GM12872 (cell line): ENCODE data around the gene NRCAM.

ENCODE experiments used
- TF ChIP-seq, protein P1 (sequence below): IDR thresholded peaks from 3 replicates; pipeline ENCODE4 v1.5.1; 2011; ENCODE audit warnings: low read depth, mild to moderate bottlenecking, low read length, moderate library complexity; ENCODE audit not compliant: insufficient read depth

NRCAM gene

DNA sequence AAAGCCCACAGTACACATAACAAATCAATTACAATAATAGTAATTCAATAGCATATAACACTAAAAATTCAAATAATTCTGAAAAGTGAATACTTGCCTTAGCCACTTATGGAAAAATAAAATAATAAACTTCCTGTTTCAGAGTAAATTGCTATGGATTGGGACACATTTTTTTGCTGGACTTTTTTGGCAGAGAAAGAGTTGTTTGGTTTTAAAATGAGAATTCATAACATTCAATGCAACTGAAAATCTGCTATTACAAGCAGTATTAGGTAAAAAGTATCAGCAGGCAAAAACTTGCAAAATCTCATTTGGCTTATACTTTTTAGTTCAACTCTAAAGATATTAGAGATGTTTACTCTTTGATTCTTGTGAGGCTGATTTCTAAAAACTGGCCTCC lies 141.7 kb downstream of the NRCAM start:
- TF ChIP-seq, protein P1, sequence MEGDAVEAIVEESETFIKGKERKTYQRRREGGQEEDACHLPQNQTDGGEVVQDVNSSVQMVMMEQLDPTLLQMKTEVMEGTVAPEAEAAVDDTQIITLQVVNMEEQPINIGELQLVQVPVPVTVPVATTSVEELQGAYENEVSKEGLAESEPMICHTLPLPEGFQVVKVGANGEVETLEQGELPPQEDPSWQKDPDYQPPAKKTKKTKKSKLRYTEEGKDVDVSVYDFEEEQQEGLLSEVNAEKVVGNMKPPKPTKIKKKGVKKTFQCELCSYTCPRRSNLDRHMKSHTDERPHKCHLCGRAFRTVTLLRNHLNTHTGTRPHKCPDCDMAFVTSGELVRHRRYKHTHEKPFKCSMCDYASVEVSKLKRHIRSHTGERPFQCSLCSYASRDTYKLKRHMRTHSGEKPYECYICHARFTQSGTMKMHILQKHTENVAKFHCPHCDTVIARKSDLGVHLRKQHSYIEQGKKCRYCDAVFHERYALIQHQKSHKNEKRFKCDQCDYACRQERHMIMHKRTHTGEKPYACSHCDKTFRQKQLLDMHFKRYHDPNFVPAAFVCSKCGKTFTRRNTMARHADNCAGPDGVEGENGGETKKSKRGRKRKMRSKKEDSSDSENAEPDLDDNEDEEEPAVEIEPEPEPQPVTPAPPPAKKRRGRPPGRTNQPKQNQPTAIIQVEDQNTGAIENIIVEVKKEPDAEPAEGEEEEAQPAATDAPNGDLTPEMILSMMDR: no peak

DNA sequence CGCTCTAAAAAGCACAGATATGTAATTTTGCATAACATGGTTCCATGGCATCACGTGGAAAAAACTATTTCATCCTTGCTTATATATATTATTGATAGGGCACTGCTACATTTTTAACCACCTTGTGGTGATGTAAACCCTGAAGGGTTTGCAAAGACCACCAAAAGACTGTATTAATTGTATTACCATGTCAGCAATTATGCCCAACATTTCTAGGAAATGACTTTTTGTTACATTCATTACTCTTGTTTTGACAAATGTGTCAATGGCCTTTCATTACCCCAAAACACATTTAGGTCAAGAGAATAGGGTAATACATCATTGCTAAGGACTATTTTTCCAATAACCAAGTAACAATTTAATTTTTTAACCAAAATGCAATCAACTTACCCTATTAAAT lies 142.2 kb downstream of the NRCAM start:
- TF ChIP-seq, protein P1: no peak

DNA sequence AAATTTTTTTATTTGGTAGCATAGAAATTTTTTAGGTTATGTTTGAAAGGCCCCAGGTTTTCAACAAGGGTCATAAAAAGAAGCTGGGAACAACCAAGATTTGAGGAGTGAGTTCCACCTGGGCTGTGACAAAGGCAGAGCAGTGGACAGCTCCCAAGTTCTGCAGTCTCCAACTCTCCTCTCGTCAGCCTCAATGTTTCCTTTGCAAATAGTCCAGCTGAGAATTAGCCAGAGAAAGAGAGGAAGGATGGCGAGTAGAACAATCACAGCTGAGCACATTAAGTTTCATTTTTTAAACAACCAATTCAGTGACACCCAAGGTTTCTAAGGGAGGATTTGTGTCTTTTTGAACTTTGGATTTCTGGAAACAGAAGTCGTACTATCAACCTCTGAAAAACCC lies 143.2 kb downstream of the NRCAM start:
- TF ChIP-seq, protein P1: no peak

DNA sequence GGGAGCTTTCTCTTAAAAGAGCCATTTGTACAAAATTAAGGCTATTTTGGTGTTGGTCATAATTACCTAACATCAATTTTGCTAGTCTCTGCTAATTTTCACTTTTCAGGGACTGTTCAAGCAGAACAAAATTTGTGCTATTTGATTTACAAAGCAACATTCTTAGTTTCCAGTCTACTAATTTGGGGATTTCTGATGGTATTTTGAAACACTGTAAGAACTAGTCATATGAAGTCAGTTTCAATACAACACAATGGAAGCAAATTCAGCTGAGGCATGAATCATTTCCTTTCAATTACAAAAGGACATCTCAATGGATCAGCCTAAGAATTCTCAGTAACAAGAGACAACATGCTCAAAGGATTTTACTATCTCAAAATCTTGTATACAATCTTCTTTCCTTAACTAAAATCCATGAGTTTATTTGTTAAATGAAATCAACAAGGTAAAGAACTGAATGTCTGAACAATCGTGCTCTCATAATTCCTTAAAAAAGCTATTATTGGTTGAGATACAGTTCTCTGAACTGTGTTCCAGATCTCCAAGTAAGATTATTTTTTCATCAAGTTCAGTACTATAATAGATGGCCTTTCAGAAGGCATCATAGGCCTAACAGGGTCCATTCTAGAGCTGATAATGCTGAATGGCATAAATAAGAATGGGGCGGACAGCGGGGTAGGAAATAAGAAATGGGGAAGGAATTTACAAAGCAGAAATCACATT lies 144.6 kb downstream of the NRCAM start:
- TF ChIP-seq, protein P1: no peak

DNA sequence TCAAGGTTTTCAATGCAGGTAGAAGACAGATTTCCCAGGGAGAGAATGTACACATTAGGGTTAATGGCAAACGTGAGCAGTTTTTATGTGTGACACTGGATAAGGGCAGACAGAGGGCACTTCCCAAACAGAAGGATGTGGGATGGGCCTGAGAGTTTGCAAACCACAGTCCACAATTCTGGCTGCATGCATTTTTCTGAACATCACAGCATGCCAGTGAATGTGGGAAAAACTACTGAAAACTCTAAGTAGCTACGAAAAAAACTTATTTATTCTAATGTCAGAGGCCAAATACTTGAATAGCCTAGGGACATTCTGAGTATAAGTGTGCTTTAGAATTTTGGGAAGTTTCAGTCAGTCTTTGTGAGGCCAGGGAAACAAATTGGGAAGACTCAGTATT lies 145.9 kb downstream of the NRCAM start:
- TF ChIP-seq, protein P1: no peak

DNA sequence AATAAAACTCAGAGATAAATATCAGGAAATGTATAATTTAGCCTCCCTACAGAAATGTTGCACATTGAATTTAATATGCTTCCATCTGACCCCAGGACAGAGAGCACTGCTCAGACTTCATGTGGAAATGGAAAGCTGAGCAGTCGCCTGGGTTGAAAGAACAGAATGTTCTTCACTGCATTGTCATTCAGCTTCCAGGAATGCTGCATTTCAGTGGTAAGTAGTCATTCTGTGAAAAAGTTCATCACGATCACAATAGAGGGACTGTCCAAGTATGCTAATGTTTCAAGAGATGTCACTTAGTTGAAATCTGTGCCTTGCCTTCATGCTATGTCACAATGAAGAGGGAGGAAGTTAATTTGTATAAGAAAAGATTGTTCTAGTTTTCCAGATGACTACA lies 147.3 kb downstream of the NRCAM start:
- TF ChIP-seq, protein P1: no peak

DNA sequence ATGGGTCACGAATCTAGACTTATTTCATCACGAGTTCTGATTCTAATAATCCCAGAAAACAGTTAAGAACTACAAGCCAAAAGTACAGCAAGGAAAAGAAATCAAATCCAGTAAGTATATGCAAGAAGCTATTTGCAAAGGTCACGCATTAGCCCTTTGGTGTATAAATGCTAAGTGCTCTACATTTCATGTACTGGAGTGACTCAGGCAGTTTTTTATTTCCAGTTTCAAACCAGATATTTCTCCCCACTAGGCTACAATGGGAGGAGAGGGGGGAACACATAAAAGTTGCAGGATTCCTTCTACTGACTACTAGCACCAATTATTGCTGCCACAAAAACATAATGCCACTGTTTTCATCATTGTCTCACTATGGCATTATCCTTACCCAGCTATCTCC lies 148.0 kb downstream of the NRCAM start:
- TF ChIP-seq, protein P1: no peak
